WTC11 (cell line): ENCODE results near the gene STAT6.

Experiments used
- ATF3 ChIP-seq: sonication (generic); formaldehyde crosslinking; conservative IDR thresholded peaks from 2 replicates; pipeline ENCODE4 v1.8.1; 2022; ENCODE audit warnings: mild to moderate bottlenecking, missing genetic modification reagents
- CTCF ChIP-seq: fragments of 200-600 bp; IDR thresholded peaks from 2 replicates; pipeline ENCODE4 v1.8.0; 2022; ENCODE audit warnings: antibody characterized with exemption
- KAT7 ChIP-seq: sonication (generic); formaldehyde crosslinking; IDR thresholded peaks from 2 replicates; pipeline ENCODE4 v1.8.1; 2023; ENCODE audit warnings: missing genetic modification reagents, mild to moderate bottlenecking, borderline replicate concordance
- MAX ChIP-seq: sonication (generic); formaldehyde crosslinking; IDR thresholded peaks from 2 replicates; pipeline ENCODE4 v1.8.0; 2022; ENCODE audit warnings: mild to moderate bottlenecking, missing genetic modification reagents
- MXD4 ChIP-seq: fragments of 250-450 bp; sonication (Bioruptor Pico); IDR thresholded peaks from 2 replicates; pipeline ENCODE4 v1.8.0; 2021; ENCODE audit warnings: mild to moderate bottlenecking, moderate library complexity, borderline replicate concordance
- SMAD3 ChIP-seq: sonication (generic); formaldehyde crosslinking; IDR thresholded peaks from 2 replicates; pipeline ENCODE4 v1.8.0; 2022; ENCODE audit warnings: missing genetic modification reagents, mild to moderate bottlenecking, borderline replicate concordance
- TEAD1 ChIP-seq: sonication (generic); formaldehyde crosslinking; IDR thresholded peaks from 2 replicates; pipeline ENCODE4 v1.8.0; 2022; ENCODE audit warnings: mild to moderate bottlenecking, missing genetic modification reagents
- USF2 ChIP-seq: sonication (generic); formaldehyde crosslinking; IDR thresholded peaks from 2 replicates; pipeline ENCODE4 v1.8.1; 2023; ENCODE audit warnings: mild to moderate bottlenecking, missing genetic modification reagents, moderate library complexity
- ZNF232 ChIP-seq: sonication (generic); formaldehyde crosslinking; IDR thresholded peaks from 2 replicates; pipeline ENCODE4 v1.8.0; 2022; ENCODE audit warnings: mild to moderate bottlenecking, missing genetic modification reagents

GRCh38 chr12:57118711-57119271 lies 7.6 kb upstream of the STAT6 start:
- TF ChIP-seq TEAD1 (CRISPR knock-in tag): no peak
- TF ChIP-seq CTCF: no peak
- TF ChIP-seq MAX (CRISPR knock-in tag): no peak
- TF ChIP-seq MXD4 (CRISPR knock-in tag): no peak
- TF ChIP-seq ZNF232 (CRISPR knock-in tag): no peak
- no peak for TF ChIP-seq SMAD3
- no peak for TF ChIP-seq ATF3 (CRISPR knock-in tag)
- no peak for TF ChIP-seq USF2 (CRISPR knock-in tag)
- TF ChIP-seq KAT7 (CRISPR knock-in tag): no peak
